SK-N-SH treated with all-trans-retinoic acid at 6 μM for 48 hours (cell line): ENCODE results near the gene CLK3.

Source experiments
- CSDC2 ChIP-seq: fragments of 250-450 bp; sonication (Bioruptor Pico); IDR thresholded peaks from 2 replicates; pipeline ENCODE4 v1.5.0; 2020; ENCODE audit warnings: mild to moderate bottlenecking, moderate library complexity
- OSR1 ChIP-seq: fragments of 250-450 bp; sonication (Bioruptor Pico); IDR thresholded peaks from 2 replicates; pipeline ENCODE4 v1.8.0; 2022; ENCODE audit warnings: moderate library complexity, mild to moderate bottlenecking, inconsistent platforms
- PATZ1 ChIP-seq: fragments of 250-450 bp; sonication (Bioruptor Pico); IDR thresholded peaks from 2 replicates; pipeline ENCODE4 v1.8.0; 2020; ENCODE audit warnings: mild to moderate bottlenecking, moderate library complexity, borderline replicate concordance
- ZFP3 ChIP-seq: fragments of 250-450 bp; sonication (Bioruptor Pico); IDR thresholded peaks from 2 replicates; pipeline ENCODE4 v1.5.0; 2020; ENCODE audit warnings: mild to moderate bottlenecking, moderate library complexity
- ZNF70 ChIP-seq: fragments of 450-650 bp; formaldehyde crosslinking; IDR thresholded peaks from 2 replicates; pipeline ENCODE4 v1.5.0; 2020; ENCODE audit warnings: mild to moderate bottlenecking, moderate library complexity

GRCh38 chr15:74657846-74658245, 42.2 kb downstream of the CLK3 start:
- TF ChIP-seq CSDC2 (CRISPR knock-in tag): no peak
- TF ChIP-seq ZFP3: no peak
- no peak for TF ChIP-seq PATZ1 (CRISPR knock-in tag)
- TF ChIP-seq OSR1 (CRISPR knock-in tag): no peak
- TF ChIP-seq ZNF70 (CRISPR knock-in tag): no peak
